GM12878 (cell line): ENCODE measurements around the gene MTHFD1L.

Experiments
- BRCA1 ChIP-seq: IDR thresholded peaks from 2 replicates; pipeline ENCODE4 v1.6.1; 2011; ENCODE audit warnings: low read depth, low read length, improper control_type of control experiment
- CTCF ChIP-seq, 3 experiments: IDR thresholded peaks in 2 of 3; conservative IDR thresholded peaks in 1 of 3; 2 replicates each; pipeline ENCODE4 v1.5.1; 2011; ENCODE audit warnings: low read depth in 3 of 3, low read length in 3 of 3, mild to moderate bottlenecking in 3 of 3, control low read depth in 2 of 3, moderate library complexity in 2 of 3, inconsistent platforms in 1 of 3, mixed read lengths in 1 of 3; ENCODE audit not compliant: control insufficient read depth in 2 of 3, insufficient read depth in 1 of 3; ENCODE audit errors: extremely low read depth in 1 of 3
- E4F1 ChIP-seq: fragments of 450-650 bp; IDR thresholded peaks from 2 replicates; pipeline ENCODE4 v1.6.1; 2018; ENCODE audit warnings: borderline replicate concordance, mild to moderate bottlenecking; ENCODE audit not compliant: partially characterized antibody
- EP300 ChIP-seq, 2 experiments: fragments of 150-350 bp in 1 of 2; IDR thresholded peaks; 2 replicates each; pipeline ENCODE4 v1.6.1; 2011 to 2012; ENCODE audit warnings: low read depth in 2 of 2, low read length in 2 of 2, borderline replicate concordance in 1 of 2, improper control_type of control experiment in 1 of 2, inconsistent platforms in 1 of 2; ENCODE audit not compliant: control insufficient read depth in 1 of 2
- EZH2 ChIP-seq: IDR thresholded peaks from 2 replicates; pipeline ENCODE4 v1.6.1; 2012; ENCODE audit warnings: low read depth, mild to moderate bottlenecking, control low read depth, inconsistent platforms, low read length, borderline replicate concordance; ENCODE audit not compliant: control insufficient read depth
- NRF1 ChIP-seq: conservative IDR thresholded peaks from 2 replicates; pipeline ENCODE4 v1.6.1; 2011; ENCODE audit warnings: mild to moderate bottlenecking, low read depth, low read length, improper control_type of control experiment
- RB1 ChIP-seq: fragments of 450-650 bp; formaldehyde crosslinking; IDR thresholded peaks from 2 replicates; pipeline ENCODE4 v1.6.1; 2017; ENCODE audit warnings: mild to moderate bottlenecking, borderline replicate concordance
- SPI1 ChIP-seq: IDR thresholded peaks from 2 replicates; pipeline ENCODE4 v1.6.1; 2011; ENCODE audit warnings: low read depth, mild to moderate bottlenecking, low read length, moderate library complexity, borderline replicate concordance; ENCODE audit not compliant: insufficient read depth
- USF1 ChIP-seq: IDR thresholded peaks from 2 replicates; pipeline ENCODE4 v1.6.1; 2011; ENCODE audit warnings: borderline replicate concordance, low read depth, mild to moderate bottlenecking, moderate library complexity, mixed read lengths, low read length; ENCODE audit not compliant: insufficient read depth; ENCODE audit errors: extremely low read length

DNA sequence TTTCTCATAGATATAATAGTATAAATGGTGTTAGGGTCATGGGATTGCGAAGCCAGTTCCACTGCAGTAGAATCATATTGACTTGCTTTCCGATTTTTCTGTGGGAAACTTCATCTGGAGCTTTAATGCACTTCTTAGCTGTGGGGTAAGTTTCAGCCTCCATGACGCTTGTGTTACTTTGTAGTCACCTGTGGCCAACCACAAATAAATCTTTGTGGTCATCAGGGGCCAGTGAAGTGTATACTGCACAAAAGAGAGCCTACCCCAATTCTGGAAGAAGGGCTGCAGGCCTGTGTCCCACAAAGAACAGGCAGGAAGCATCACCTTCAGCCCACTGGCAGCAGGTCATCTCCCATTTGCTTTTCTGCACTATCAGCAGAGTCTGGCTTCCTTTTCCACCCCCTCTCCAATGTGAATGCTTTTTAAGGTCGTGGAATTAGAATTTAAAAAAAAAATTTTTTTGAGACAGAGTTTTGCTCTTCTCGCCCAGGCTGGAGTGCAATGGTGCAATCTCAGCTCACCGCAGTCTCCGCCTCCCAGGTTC is 32.0 kb downstream of the MTHFD1L start:
- TF ChIP-seq E4F1 (no peak), NRF1 (no peak), EZH2 (no peak), EP300 (IDR thresholded peaks at IDR 0.05; ENCODE audit: borderline replicate concordance in 1 of 2, control insufficient read depth in 1 of 2, low read depth in 2 of 2, low read length in 2 of 2) (peak; percentile 62 to 85; a peak in 3 of 4 replicates), USF1 (no peak), RB1 (no peak), CTCF (IDR thresholded peaks at IDR 0.05 in 2 of 3, conservative IDR thresholded peaks at IDR 0.05 in 1 of 3; ENCODE audit: control insufficient read depth in 2 of 3, extremely low read depth in 1 of 3, insufficient read depth in 1 of 3, low read depth in 3 of 3, low read length in 3 of 3) (no peak), BRCA1 (no peak), SPI1 (no peak)
